ENCODE results near the gene WNT7B.
A peak's percentile ranks its signal among the peaks of the same experiment; 100 is the strongest.

WNT7B gene

GRCh38 chr22:45977003-45977411 lies at the start of gene WNT7B:
Gene WNT7B, minus strand, starts transcription at chr22:45977162. Its CDS starts 408 bp downstream, at chr22:45976754.
- no peak for DNase-seq (ENCODE audit: low read depth in 2 of 2)

- DNase-seq (ENCODE audit: low read depth in 2 of 2), result no peak
Measured at GRCh38 chr22:46025973-46026898, 49.3 kb upstream of the WNT7B start.

DNA sequence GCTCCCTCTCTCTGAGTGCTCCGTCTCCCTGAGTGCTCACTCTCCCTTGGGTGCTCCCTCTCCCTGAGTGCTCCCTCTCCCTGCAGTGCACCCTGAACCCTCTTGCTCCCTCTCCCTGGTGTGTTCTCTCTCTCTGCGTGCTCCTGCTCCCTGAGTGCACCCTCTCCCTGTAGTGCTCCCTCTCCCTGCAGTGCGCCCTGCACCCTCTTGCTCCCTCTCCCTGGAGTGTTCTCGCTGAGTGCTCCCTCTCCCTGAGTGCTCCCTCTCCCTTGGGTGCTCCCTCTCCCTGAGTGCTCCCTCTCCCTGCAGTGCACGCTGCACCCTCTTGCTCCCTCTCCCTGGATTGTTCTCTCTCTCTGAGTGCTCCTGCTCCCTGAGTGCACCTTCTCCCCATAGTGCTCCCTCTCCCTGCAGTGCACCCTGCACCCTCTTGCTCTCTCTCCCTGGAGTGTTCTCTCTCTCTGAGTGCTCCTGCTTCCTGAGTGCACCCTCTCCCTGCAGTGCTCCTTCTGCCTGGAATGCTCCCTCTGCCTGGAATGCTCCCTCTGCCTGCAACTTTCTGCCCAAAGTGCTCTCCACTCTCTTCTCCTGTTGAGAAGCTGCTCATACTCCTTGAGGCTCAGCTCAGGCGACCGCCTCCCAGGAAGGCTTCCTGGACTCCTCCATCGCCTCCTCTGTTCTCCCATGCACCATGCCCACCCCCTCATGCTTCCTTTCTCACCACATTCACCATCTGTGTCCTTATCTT lies 48.4 kb upstream of the WNT7B start:
- DNase-seq (ENCODE audit: low read depth in 2 of 2), result no peak

- no peak for DNase-seq (ENCODE audit: low read depth in 2 of 2)
Measured at GRCh38 chr22:46024136-46024840, 47.3 kb upstream of the WNT7B start.

DNA sequence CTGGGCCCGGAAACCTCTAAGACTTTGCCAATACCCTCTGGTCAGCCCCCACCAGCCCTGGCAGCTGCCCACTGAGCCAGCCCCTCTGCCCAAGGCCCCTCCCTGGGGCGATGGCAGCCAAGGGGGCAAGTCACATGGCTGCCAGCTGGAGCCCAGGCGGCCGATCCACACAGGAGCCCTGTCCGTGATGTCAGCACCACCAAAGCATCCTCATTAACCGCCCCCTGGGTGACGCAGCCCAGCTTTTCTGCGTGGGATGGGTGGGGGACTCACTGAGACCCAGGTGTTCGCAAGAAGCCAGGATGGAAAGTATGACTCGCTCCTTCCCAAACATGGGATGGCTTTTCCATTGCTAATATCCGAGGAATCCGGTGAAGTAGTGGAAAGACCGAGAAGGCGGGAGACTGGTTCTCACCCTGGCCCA lies 46.6 kb upstream of the WNT7B start:
- no peak for DNase-seq (ENCODE audit: low read depth in 2 of 2)

- no peak for DNase-seq (ENCODE audit: low read depth in 2 of 2)
Measured at GRCh38 chr22:46022881-46023512, 46.0 kb upstream of the WNT7B start.

- no peak for DNase-seq (ENCODE audit: low read depth in 2 of 2)
Measured at GRCh38 chr22:46021577-46021976, 44.6 kb upstream of the WNT7B start.

DNA sequence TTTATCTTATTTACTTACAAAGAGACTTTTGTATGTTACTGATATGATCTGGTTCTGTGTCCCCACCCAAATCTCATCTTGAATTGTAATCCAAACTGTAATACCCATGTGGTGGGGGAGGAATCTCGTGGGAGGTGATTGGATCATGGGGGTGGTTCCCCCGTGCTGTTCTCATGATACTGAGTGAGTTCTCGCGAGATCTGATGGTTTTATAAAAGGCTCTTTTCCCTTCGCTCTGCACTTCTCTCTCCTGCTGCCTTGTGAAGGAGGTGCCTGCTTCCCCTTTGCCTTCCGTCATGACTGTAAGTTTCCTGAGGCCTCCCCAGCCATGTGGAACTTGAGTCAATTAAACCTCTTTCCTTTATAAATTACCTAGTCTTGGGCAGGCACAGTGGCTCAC lies 42.4 kb upstream of the WNT7B start:
- no peak for DNase-seq (ENCODE audit: low read depth in 2 of 2)

DNA sequence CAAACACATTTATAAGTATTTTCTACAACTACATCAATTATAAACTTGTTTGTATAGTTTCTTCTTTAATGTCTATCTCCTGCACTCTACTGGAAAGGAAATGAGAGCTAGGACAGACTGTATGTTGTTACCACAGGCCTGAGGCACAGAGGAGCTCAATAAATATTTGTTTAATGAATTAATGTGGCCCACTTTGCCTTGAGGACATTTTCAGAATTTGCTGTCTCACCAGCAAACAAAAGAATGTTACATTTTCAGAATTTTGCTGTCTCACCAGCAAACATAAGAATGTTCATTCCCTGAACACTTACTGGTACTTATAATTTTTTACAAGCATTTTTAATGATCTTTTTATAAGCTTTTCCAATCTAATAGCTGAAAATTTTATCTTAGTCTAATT lies 41.9 kb upstream of the WNT7B start:
- no peak for DNase-seq (ENCODE audit: low read depth in 2 of 2)

- no peak for DNase-seq (ENCODE audit: low read depth in 2 of 2)
Measured at GRCh38 chr22:46017166-46017565, 40.2 kb upstream of the WNT7B start.

- peak; percentile 77 to 87 for DNase-seq (ENCODE audit: low read depth in 2 of 2)
Measured at GRCh38 chr22:46013460-46014416, 36.8 kb upstream of the WNT7B start.

DNA sequence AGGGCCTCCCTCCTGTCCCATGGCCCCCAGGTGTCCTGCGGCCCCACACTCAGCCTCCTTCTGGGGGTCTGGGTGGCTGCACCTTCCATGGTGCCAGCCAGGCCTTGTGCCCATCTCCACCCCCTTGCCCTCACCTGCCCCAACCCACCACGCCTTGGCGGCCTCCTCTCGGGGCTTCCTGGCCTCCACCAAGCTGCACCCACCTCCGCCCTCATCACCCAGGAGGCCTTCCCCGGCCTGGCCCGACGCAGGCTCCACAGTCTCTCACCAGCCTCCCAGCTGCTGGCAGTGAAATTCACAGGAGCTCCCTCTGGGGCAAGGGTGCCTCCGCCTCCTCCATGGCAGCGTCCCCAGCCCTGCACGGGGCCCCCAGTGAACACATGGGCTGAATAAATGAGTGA lies 35.9 kb upstream of the WNT7B start:
- DNase-seq (ENCODE audit: low read depth in 2 of 2), result no peak

GRCh38 chr22:46012182-46012880 lies 35.4 kb upstream of the WNT7B start:
- no peak for DNase-seq (ENCODE audit: low read depth in 2 of 2)

- DNase-seq (ENCODE audit: low read depth in 2 of 2), result no peak
Measured at GRCh38 chr22:46011627-46012181, 34.7 kb upstream of the WNT7B start.

DNA sequence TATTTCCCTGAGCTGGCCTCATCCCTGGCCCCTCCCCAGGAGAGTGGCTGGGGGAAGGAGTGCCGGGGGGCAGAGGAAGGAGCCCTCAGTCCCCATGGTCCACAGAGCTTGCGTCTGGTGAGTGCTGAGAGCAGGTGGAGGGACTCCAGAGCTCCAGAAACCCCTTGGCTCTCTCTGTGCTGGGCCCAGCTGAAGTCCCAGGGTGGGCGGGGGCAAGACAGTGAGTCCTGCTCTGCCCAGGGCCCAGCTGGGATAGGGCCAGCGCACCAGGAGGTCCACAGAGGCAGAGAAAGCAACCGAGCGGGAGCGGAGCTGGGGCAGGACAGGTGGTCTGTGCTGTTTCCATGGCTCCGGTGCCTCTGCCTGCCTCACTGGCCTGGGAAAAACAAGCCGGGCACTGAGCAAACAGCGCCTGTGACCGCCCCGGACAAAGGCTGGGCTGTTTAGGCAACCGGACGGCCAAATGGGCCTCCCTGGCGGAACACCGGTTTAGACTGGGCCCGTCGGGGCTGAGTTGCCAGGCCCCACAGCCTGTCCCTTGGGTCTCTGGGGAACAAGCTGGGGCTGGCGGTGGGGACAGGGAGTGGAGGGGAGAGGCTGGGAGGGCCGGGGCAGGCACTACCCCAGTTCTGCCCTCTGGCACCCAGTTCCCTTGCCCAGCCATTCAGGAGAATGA lies 34.1 kb upstream of the WNT7B start:
- DNase-seq (ENCODE audit: low read depth in 2 of 2), result no peak

DNA sequence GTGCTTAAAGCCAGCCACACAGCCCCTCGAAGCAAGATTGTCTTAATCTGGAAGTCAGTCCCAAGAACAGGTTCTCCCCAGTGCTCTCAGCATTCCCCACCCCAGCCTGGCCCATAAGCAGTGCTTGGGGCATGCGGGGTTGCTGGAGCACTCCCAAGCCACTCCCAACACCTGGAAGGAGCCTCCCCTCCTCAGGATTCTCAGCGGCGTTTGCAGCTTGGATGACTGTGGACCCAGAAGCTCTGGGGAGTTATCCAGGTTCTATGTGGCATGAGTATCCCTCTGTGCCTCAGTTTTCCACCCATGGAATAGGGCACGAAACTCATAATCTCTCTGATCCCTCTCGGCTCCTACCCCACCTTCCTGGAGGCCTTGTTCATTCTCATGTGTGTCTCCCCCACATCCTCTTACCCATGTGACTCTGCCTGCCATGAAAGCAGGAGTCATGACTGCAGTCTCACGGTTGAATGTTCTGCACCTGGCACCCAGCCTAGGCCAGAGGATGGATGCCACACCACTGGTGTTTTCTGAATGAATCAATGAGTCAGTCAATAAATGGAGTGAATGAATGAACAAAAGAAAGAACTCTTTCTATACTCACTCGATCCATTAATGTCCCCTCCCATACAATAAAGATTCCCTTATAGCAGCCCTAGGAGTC lies 33.4 kb upstream of the WNT7B start:
- DNase-seq (ENCODE audit: low read depth in 2 of 2), result no peak

DNA sequence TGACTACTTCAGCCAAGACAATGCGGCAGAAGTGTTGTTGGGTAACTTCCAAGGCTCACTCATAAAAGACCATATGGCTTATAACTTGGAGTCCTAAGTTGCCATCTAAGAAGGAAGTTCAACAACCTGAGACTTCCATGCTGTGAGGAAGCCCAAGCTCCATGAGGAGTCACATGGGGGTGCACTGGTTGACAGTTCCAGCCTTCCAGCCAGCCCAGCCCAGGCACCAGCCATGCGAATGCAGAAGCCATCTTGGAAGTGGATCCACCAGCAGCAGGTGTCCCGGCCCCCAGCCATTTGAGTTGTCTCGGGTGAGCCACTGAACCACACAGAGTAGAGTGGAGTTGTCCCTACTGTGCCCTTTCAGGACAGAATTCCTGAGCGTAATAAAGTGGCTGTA lies 32.8 kb upstream of the WNT7B start:
- no peak for DNase-seq (ENCODE audit: low read depth in 2 of 2)

DNA sequence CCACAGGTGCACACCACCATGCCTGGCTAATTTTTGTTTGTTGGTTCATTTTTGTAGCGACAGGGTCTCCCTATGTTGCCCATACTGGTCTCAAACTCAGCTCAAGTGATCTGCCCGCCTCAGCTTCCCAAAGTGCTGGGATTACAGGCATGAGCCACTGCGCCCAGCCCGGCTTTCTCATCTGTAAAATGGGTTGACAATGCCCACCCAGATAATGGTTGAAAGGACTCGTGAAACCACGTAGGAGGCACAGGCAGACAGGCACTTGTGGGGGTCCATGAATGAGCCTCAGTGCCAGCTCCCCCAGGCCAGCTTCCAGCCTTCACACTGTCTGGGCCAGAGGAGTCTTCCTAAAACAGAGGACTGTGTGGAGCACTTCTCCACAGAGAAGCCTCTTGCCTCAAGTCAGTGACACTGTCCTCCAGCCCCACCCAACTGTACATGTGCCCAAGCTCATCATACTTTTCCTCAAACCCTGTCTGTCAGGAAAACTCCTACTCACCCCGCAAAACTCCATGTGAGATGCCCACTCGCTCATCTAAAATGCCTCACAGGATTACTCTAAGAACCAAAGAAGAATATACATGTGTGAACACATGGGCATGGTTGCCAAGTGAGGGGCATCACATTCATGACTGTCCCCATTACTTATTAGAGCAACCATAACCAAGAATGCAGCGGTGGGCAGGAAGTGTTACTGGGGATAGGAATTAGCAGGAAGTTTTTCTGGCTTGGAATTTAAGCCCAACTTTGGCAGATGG lies 32.1 kb upstream of the WNT7B start:
- DNase-seq (ENCODE audit: low read depth in 2 of 2), result no peak
